Naive thymus-derived CD8-positive, alpha-beta T cell (primary cell): ENCODE measurements around the gene KCNF1. TPM values are rescaled to one million over a fixed set of nuclear protein-coding genes. Genes with fewer than 3 reads are reported as not detected.

Experiments
- ATAC-seq, 2 donors: fragments of 150-1000 bp; cut with Tn5 transposase in 1 of 2; sonication (Bioruptor Pico), chemical (Tn5 transposase) in 1 of 2; 1 replicate in 1 of 2; 2 replicates in 1 of 2; pipeline ENCODE4 v1.10.0; 2021; ENCODE audit warnings: mild to moderate bottlenecking in 2 of 2, moderate library complexity in 2 of 2
- POLR2A ChIA-PET: fragments of 350-600 bp; sonication (Branson Sonifier 250); formaldehyde crosslinking; loops from one replicate; lab custom pipeline; 2021; ENCODE audit warnings: antibody characterized with exemption; lab: Charles Lee
- DNase-seq, 10 donors: peaks; one replicate each; pipeline versions ENCODE4 v3.0.0 to v3.0.0-alpha.2; 2020 to 2022
- H3K27ac Mint-ChIP-seq, 10 donors: one replicate each; pipeline ENCODE4 v1.8.0; 2020 to 2022; ENCODE audit warnings: mild to moderate bottlenecking in 10 of 10, mixed read lengths in 10 of 10, moderate library complexity in 4 of 10, inconsistent platforms in 1 of 10
- H3K27me3 Mint-ChIP-seq, 5 donors: one replicate each; pipeline ENCODE4 v1.8.0; 2021 to 2022; ENCODE audit warnings: mixed read lengths in 5 of 5
- H3K36me3 Mint-ChIP-seq, 3 donors: one replicate each; pipeline ENCODE4 v1.8.0; 2020 to 2022; ENCODE audit warnings: mixed read lengths in 3 of 3, mild to moderate bottlenecking in 2 of 3, inconsistent platforms in 1 of 3
- H3K4me1 Mint-ChIP-seq, 4 donors: one replicate each; pipeline ENCODE4 v1.8.0; 2021 to 2022; ENCODE audit warnings: mixed read lengths in 4 of 4
- H3K4me3 Mint-ChIP-seq, 10 donors: one replicate each; pipeline ENCODE4 v1.8.0; 2020 to 2022; ENCODE audit warnings: mild to moderate bottlenecking in 10 of 10, mixed read lengths in 10 of 10, moderate library complexity in 6 of 10, inconsistent platforms in 1 of 10
- H3K9me3 Mint-ChIP-seq, 9 donors: one replicate each; pipeline ENCODE4 v1.8.0; 2020 to 2022; ENCODE audit warnings: mixed read lengths in 9 of 9, mild to moderate bottlenecking in 3 of 9, inconsistent platforms in 1 of 9, moderate library complexity in 1 of 9
- polyA plus RNA-seq, 3 donors: library from polyadenylated mRNA; unstranded; fragments of 300-500 nt; fragmentation: Illumina TruSeq; gene quantifications; one replicate each; pipeline ENCODE4 v1.2.3, GENCODE V29; 2021
- total RNA-seq, 8 experiments: library from RNA in 2 of 8; stranded (reverse) in 2 of 8; gene quantifications; one replicate each; pipeline ENCODE4 v1.2.3 and lab custom pipeline; 2021 to 2026

Gene KCNF1
- total and polyA plus RNA-seq, 5 experiments from 2014 or later, result not detected

- DNase-seq, result no peak
- POLR2A ChIA-PET, result no interaction called here
- peaks cover 0 to 3% (median 0%) of the 10 kb centered on the region in 4 donors for H3K4me1 Mint-ChIP-seq
- ATAC-seq, result no peak
- no peak overlapping the region for H3K4me3 Mint-ChIP-seq
- no peaks in the 10 kb centered on the region for H3K9me3 Mint-ChIP-seq
- H3K27me3 Mint-ChIP-seq, result peaks cover 6 to 38% (median 24%) of the 10 kb centered on the region in 5 donors
- no peaks in the 10 kb centered on the region for H3K36me3 Mint-ChIP-seq
- H3K27ac Mint-ChIP-seq, result no peak overlapping the region
Observed at GRCh38 chr2:10897956-10898355, 13.8 kb upstream of the KCNF1 start.

DNA sequence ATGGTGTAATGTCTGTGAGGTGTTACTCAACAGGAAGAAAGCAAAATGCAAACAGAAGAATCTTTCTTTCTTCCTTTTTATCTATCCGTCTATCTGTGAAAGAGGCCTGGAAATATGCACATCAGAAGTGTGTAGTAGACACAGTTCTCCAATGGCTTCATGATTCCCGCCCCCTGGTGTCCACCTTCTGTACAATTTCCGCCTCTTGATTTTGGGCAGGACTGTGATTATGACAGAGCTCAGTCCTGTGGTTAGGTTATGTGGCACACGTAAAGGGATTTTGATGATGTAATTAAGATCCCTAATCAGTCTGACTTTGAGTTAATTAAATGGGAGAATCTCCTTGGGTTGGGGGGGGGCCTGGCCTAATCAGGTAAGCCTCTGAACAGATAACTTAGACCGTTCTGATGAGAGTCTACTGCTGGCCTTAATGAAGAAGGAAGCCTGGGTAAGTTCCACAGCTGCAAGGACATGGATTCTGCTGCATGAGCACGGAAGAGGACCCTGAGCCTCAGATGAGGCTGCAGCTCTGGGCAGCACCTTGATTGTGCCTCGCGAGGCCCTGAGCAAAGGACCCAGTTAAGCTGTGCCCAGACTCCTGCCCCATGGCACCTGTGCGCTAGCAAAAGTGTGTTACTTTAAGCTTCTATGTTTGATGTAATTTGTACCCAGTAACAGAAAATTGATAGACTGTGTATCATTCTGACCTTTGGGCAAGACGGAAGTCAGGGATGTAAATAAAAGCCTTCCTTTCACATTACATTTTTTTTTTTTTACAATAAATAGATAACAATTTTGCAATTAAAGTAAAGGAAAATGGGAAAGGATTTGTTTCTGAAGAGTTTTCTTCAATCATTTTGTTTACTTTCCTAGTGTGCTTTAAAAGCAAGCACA is 11.3 kb upstream of the KCNF1 start:
- DNase-seq, result no peak

GRCh38 chr2:10901160-10901939 is 10.4 kb upstream of the KCNF1 start:
- POLR2A ChIA-PET, result interaction anchor here (0.5 kb wide), 1 partner anchor 20 kb away, joined by 6 read pairs; no protein-coding TSS in a partner anchor
- peaks cover 0 to 10% (median 0%) of the 10 kb centered on the region in 9 donors for H3K9me3 Mint-ChIP-seq
- peaks cover 4 to 25% (median 11%) of the 10 kb centered on the region in 5 donors for H3K27me3 Mint-ChIP-seq
- peaks cover 0 to 3% (median 0%) of the 10 kb centered on the region in 4 donors for H3K4me1 Mint-ChIP-seq
- no peak overlapping the region for H3K27ac Mint-ChIP-seq
- no peak overlapping the region for H3K4me3 Mint-ChIP-seq
- no peak for DNase-seq
- H3K36me3 Mint-ChIP-seq, result no peaks in the 10 kb centered on the region
- no peak for ATAC-seq

More for the DNA sequence above, 11.3 kb upstream of the KCNF1 start:
- no peaks in the 10 kb centered on the region for H3K36me3 Mint-ChIP-seq
- peaks cover 0 to 3% (median 0%) of the 10 kb centered on the region in 4 donors for H3K4me1 Mint-ChIP-seq
- H3K27me3 Mint-ChIP-seq, result peaks cover 5 to 27% (median 14%) of the 10 kb centered on the region in 5 donors
- POLR2A ChIA-PET, result interaction anchor here (0.5 kb wide), 1 partner anchor 19 kb away, joined by 6 read pairs; no protein-coding TSS in a partner anchor
- no peak overlapping the region for H3K4me3 Mint-ChIP-seq
- no peak for ATAC-seq
- no peak overlapping the region for H3K27ac Mint-ChIP-seq
- H3K9me3 Mint-ChIP-seq, result peaks cover 0 to 10% (median 0%) of the 10 kb centered on the region in 9 donors

DNA sequence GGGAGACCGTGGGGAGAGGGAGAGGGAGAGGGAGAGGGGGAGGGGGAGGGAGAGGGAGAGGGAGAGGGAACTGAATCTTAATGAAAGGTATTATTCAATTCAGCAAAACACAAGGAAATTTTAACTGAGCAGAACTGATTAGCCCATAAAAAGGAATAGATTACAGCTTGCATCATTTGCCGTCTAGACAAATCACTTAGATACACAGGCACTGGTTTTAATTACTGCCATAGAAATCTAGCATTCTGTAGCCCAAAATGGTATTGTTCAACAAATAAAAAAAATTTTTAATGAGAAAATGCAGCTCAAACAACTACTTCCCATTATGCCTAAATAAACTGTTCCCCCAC is 7.9 kb upstream of the KCNF1 start:
- Mint-ChIP-seq H3K27ac (no peak overlapping the region), H3K27me3 (peaks cover 0 to 20% (median 4%) of the 10 kb centered on the region in 5 donors), H3K9me3 (peaks cover 0 to 10% (median 0%) of the 10 kb centered on the region in 9 donors), H3K4me1 (peaks cover 0 to 3% (median 0%) of the 10 kb centered on the region in 4 donors), H3K4me3 (no peak overlapping the region), H3K36me3 (no peaks in the 10 kb centered on the region)
- no peak for DNase-seq
- no peak for ATAC-seq
- POLR2A ChIA-PET, result no interaction called here

- peaks cover 0 to 26% (median 7%) of the 10 kb centered on the region in 5 donors for H3K27me3 Mint-ChIP-seq
- no peak overlapping the region for H3K4me3 Mint-ChIP-seq
- no peak overlapping the region for H3K27ac Mint-ChIP-seq
- no peaks in the 10 kb centered on the region for H3K36me3 Mint-ChIP-seq
- peaks cover 0 to 3% (median 0%) of the 10 kb centered on the region in 4 donors for H3K4me1 Mint-ChIP-seq
- ATAC-seq, result no peak
- POLR2A ChIA-PET, result no interaction called here
- peaks cover 0 to 10% (median 0%) of the 10 kb centered on the region in 9 donors for H3K9me3 Mint-ChIP-seq
- DNase-seq, result no peak
Observed at GRCh38 chr2:10904455-10904854, 7.3 kb upstream of the KCNF1 start.

- POLR2A ChIA-PET, result no interaction called here
- DNase-seq (no peak), ATAC-seq (no peak)
- H3K36me3 Mint-ChIP-seq, result no peaks in the 10 kb centered on the region
- no peak overlapping the region for H3K27ac Mint-ChIP-seq
- peaks cover 0 to 2% (median 0%) of the 10 kb centered on the region in 4 donors for H3K4me1 Mint-ChIP-seq
- no peak overlapping the region for H3K4me3 Mint-ChIP-seq
- peaks cover 0 to 10% (median 0%) of the 10 kb centered on the region in 9 donors for H3K9me3 Mint-ChIP-seq
- peaks cover 2 to 30% (median 11%) of the 10 kb centered on the region in 5 donors for H3K27me3 Mint-ChIP-seq
Observed at GRCh38 chr2:10905006-10905861, 6.5 kb upstream of the KCNF1 start.

DNA sequence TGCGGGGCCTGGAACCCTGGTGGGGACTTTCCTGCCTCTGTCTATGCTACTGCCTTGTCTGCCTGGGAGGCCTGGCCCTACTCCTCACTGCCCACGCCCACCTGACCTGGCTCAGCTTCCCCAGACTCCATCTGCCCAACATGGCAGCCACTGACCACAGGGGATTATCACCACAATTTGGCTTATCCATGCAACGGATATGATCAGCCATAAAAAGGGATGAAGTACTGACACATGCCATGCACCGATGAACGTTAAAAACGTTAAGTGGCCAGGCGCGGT is 5.9 kb upstream of the KCNF1 start:
- Mint-ChIP-seq H3K36me3 (no peaks in the 10 kb centered on the region), H3K4me3 (no peak overlapping the region), H3K9me3 (peaks cover 0 to 10% (median 0%) of the 10 kb centered on the region in 9 donors), H3K4me1 (peaks cover 0 to 1% (median under 1%) of the 10 kb centered on the region in 4 donors), H3K27me3 (peaks cover 5 to 30% (median 12%) of the 10 kb centered on the region in 5 donors), H3K27ac (no peak overlapping the region)
- ATAC-seq (no peak), DNase-seq (no peak)
- POLR2A ChIA-PET, result no interaction called here

GRCh38 chr2:10906926-10907625 is 4.7 kb upstream of the KCNF1 start:
- Mint-ChIP-seq H3K4me3 (no peak overlapping the region), H3K36me3 (no peaks in the 10 kb centered on the region), H3K9me3 (peaks cover 0 to 10% (median 0%) of the 10 kb centered on the region in 9 donors), H3K4me1 (peaks cover 0 to 5% (median 2%) of the 10 kb centered on the region in 4 donors), H3K27me3 (peaks cover 8 to 30% (median 13%) of the 10 kb centered on the region in 5 donors), H3K27ac (no peak overlapping the region)
- ATAC-seq (no peak), DNase-seq (no peak)
- POLR2A ChIA-PET, result no interaction called here

DNA sequence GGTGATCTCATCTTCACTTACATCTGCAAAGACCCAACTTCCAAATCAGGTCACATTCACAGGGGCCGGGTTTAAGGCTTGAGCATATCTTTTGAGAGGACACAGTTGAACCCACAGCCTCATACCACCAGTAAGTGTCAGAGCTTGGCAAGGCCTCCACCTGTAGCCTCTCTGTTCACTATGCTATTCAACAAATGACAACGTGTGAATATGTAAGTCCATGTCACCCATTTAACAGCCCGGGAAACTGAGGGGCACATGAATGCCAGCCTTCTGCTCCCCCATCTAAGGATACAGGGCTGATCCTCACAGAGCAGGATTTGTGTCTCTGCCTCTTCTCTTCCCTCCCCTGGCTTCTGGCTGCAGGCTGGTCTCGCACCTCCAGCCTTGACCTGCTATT is 3.5 kb upstream of the KCNF1 start:
- Mint-ChIP-seq H3K9me3 (peaks cover 0 to 10% (median 0%) of the 10 kb centered on the region in 9 donors), H3K36me3 (no peaks in the 10 kb centered on the region), H3K27me3 (peaks cover 14 to 38% (median 21%) of the 10 kb centered on the region in 5 donors), H3K27ac (no peak overlapping the region), H3K4me3 (no peak overlapping the region), H3K4me1 (peaks cover 0 to 10% (median 3%) of the 10 kb centered on the region in 4 donors)
- DNase-seq (no peak), ATAC-seq (no peak)
- POLR2A ChIA-PET, result no interaction called here

DNA sequence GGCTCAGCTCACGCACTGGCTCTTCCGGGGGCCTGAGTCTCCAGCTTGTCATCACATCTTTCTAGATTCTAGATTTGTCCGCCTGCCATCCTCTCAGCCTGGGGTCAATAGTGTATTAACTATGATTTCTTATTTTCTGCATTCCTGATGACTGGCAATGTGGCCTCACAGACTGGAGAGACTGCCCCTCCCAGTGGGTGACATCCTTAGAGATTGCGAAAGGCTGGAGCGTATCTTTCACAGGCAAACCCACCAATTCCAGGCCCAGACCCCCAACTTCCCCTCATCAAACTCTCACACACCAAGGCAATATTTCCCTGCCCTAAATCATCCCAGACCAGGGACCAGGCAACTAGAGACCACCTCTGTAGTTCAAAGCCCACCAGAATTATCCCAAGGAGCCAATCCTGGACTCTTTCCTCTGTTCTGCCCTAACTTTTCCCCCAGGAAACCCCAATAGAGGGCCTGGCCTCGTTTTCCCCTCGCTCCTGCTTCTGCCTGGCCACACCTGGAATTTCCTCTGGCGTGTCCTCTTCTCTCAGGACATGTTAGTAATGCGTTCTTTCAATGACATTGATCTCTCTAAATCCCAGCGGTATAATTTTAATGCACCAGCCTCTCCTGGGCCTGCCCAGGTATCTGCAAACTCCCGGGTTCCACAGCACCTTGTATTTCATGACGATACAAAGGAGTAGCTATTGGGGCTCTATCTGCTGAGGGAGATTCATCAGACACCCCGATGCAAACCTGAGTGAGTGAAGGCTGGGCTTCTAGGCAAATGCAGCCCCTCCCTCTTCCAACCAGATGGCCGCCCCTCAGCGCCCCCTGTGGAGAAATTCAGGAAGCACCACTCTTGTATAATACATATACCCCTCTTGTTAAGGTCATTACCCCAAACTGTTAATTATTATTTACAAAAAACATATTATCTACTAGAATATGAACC is 2.4 kb upstream of the KCNF1 start:
- ATAC-seq (no peak), DNase-seq (no peak)
- H3K9me3 Mint-ChIP-seq, result peaks cover 0 to 5% (median 0%) of the 10 kb centered on the region in 9 donors
- no peaks in the 10 kb centered on the region for H3K36me3 Mint-ChIP-seq
- no peak overlapping the region for H3K4me3 Mint-ChIP-seq
- H3K27ac Mint-ChIP-seq, result no peak overlapping the region
- H3K4me1 Mint-ChIP-seq, result peaks cover 0 to 12% (median 3%) of the 10 kb centered on the region in 4 donors
- peaks cover 16 to 43% (median 26%) of the 10 kb centered on the region in 5 donors for H3K27me3 Mint-ChIP-seq
- POLR2A ChIA-PET, result interaction anchor here (0.5 kb wide), 1 partner anchor 1121 kb away, joined by 3 read pairs; no protein-coding TSS in a partner anchor

- no peak for ATAC-seq
- POLR2A ChIA-PET, result interaction anchor here (0.5 kb wide), 1 partner anchor 1122 kb away, joined by 3 read pairs; no protein-coding TSS in a partner anchor
Observed at GRCh38 chr2:10909996-10910341, 1.8 kb upstream of the KCNF1 start.

More at GRCh38 chr2:10909996-10910341, 1.8 kb upstream of the KCNF1 start:
- no peak for DNase-seq
- Mint-ChIP-seq H3K4me1 (peaks cover 0 to 12% (median 3%) of the 10 kb centered on the region in 4 donors), H3K27ac (no peak overlapping the region), H3K9me3 (no peaks in the 10 kb centered on the region), H3K4me3 (no peak overlapping the region), H3K27me3 (peaks cover 14 to 50% (median 32%) of the 10 kb centered on the region in 5 donors), H3K36me3 (no peaks in the 10 kb centered on the region)
